CD4-positive, alpha-beta T cell (primary cell): Measurements from ENCODE around the gene CHRDL2. TPM values are rescaled to one million over a fixed set of nuclear protein-coding genes. Genes with fewer than 3 reads are reported as not detected.

Experiments used
- ATAC-seq: fragments of 200-7000 bp; cut with Tn5 transposase; one replicate; pipeline ENCODE4 v1.10.0; 2022; ENCODE audit warnings: mild to moderate bottlenecking; ENCODE audit not compliant: poor library complexity
- CTCF ChIA-PET: fragments of 350-600 bp; sonication (Branson Sonifier 250); formaldehyde crosslinking; loops from one replicate; lab custom pipeline; 2021; ENCODE audit warnings: antibody characterized with exemption, inconsistent platforms; lab: Charles Lee
- POLR2A ChIA-PET: fragments of 350-600 bp; sonication (Branson Sonifier 250); formaldehyde crosslinking; loops from one replicate; lab custom pipeline; 2021; ENCODE audit warnings: antibody characterized with exemption, inconsistent platforms; lab: Charles Lee
- DNase-seq, 14 experiments: peaks; one replicate each; pipeline ENCODE4 v3.0.0-alpha.2; 2013 to 2020; ENCODE audit warnings: mixed read lengths in 2 of 14
- H3K27ac ChIP-seq, 2 donors: one replicate each; pipeline versions ENCODE4 v1.5.1 to v1.7.0; 2013; ENCODE audit warnings: low read length in 2 of 2, low read depth in 1 of 2, mild to moderate bottlenecking in 1 of 2
- H3K27me3 ChIP-seq, 2 experiments: 1 replicate in 1 of 2; 2 replicates in 1 of 2; pipeline versions ENCODE4 v1.6.1 to v1.7.0; 2013; ENCODE audit warnings: low read length in 2 of 2, control low read depth in 1 of 2, mild to moderate bottlenecking in 1 of 2, moderate library complexity in 1 of 2; ENCODE audit not compliant: insufficient read depth in 2 of 2, control insufficient read depth in 1 of 2
- H3K36me3 ChIP-seq: one replicate; pipeline ENCODE4 v1.6.1; 2013; ENCODE audit warnings: low read length, control low read depth; ENCODE audit not compliant: insufficient read depth
- H3K4me1 ChIP-seq: one replicate; pipeline ENCODE4 v1.6.1; 2013; ENCODE audit warnings: low read length, control low read depth; ENCODE audit not compliant: insufficient read depth
- H3K4me3 ChIP-seq: one replicate; pipeline ENCODE4 v1.5.1; 2013; ENCODE audit warnings: mild to moderate bottlenecking, low read length, moderate library complexity
- H3K9me3 ChIP-seq, 2 experiments: 1 replicate in 1 of 2; 2 replicates in 1 of 2; pipeline versions ENCODE4 v1.6.1 to v1.7.0; 2013; ENCODE audit warnings: low read length in 2 of 2, mild to moderate bottlenecking in 2 of 2, control low read depth in 1 of 2, moderate library complexity in 1 of 2; ENCODE audit not compliant: control insufficient read depth in 1 of 2, insufficient read depth in 1 of 2
- H3K27ac Mint-ChIP-seq: one replicate; pipeline ENCODE4 v1.8.0; 2020; ENCODE audit warnings: mixed read lengths
- H3K27me3 Mint-ChIP-seq: one replicate; pipeline ENCODE4 v1.8.0; 2021; ENCODE audit warnings: mixed read lengths
- H3K36me3 Mint-ChIP-seq: one replicate; pipeline ENCODE4 v1.8.0; 2021; ENCODE audit warnings: low read depth, mixed read lengths
- H3K4me1 Mint-ChIP-seq: one replicate; pipeline ENCODE4 v1.8.0; 2021; ENCODE audit warnings: low read depth, mixed read lengths
- H3K4me3 Mint-ChIP-seq: one replicate; pipeline ENCODE4 v1.8.0; 2020; ENCODE audit warnings: mild to moderate bottlenecking, mixed read lengths
- H3K9me3 Mint-ChIP-seq: one replicate; pipeline ENCODE4 v1.8.0; 2020; ENCODE audit warnings: mixed read lengths
- intact Hi-C, 2 experiments: fragments of 100-400 bp; cut with DNase I in 1 of 2; cut with micrococcal nuclease in 1 of 2; formaldehyde crosslinking; loops; one replicate each; pipeline versions ENCODE4 v1.15.1 to v1.9.0; 2023 to 2025; cut with DNase I, micrococcal nuclease
- total RNA-seq, 174 experiments: library from RNA in 2 of 174; stranded (reverse) in 2 of 174; gene quantifications; one replicate each; pipeline ENCODE4 v1.2.3 and lab custom pipeline; 2021 to 2026
- TF ChIP-seq, protein P1 (sequence below): fragments of 200-600 bp; IDR thresholded peaks from one replicate; pipeline ENCODE4 v1.8.0; 2022; ENCODE audit warnings: antibody characterized with exemption, mild to moderate bottlenecking

Gene CHRDL2
- total RNA-seq, 2 experiments from 2014 or later = not detected

DNA sequence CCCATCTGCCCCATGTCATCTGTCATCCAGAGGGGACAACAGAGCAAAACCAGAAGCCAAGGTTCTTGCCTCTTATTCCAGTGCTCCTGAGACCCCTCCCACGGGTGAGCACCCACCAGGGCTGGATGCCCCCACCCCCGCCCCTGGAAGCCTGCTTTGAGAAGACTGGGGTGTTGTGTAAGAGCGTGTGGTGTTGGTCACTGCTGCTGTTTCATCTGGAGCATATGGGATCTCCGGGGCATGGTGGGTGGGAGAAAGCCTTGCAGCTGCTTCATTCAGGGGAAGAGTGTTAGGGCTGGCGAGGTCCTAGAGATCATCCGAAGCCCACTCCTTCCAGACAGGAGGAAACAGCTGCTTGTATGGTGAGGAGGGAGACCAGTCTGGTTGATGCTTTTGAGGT lies 54.1 kb downstream of the CHRDL2 start:
- no peaks in the 10 kb centered on the region for H3K9me3 ChIP-seq
- TF ChIP-seq, protein P1, sequence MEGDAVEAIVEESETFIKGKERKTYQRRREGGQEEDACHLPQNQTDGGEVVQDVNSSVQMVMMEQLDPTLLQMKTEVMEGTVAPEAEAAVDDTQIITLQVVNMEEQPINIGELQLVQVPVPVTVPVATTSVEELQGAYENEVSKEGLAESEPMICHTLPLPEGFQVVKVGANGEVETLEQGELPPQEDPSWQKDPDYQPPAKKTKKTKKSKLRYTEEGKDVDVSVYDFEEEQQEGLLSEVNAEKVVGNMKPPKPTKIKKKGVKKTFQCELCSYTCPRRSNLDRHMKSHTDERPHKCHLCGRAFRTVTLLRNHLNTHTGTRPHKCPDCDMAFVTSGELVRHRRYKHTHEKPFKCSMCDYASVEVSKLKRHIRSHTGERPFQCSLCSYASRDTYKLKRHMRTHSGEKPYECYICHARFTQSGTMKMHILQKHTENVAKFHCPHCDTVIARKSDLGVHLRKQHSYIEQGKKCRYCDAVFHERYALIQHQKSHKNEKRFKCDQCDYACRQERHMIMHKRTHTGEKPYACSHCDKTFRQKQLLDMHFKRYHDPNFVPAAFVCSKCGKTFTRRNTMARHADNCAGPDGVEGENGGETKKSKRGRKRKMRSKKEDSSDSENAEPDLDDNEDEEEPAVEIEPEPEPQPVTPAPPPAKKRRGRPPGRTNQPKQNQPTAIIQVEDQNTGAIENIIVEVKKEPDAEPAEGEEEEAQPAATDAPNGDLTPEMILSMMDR = no peak
- no peaks in the 10 kb centered on the region for H3K36me3 ChIP-seq
- intact Hi-C loops = no loop called here
- Mint-ChIP-seq H3K27me3 (peaks cover 13% of the 10 kb centered on the region), H3K4me3 (no peak overlapping the region), H3K9me3 (no peaks in the 10 kb centered on the region), H3K27ac (no peak overlapping the region), H3K4me1 (no peaks in the 10 kb centered on the region), H3K36me3 (no peaks in the 10 kb centered on the region)
- ChIA-PET CTCF (interaction anchor here (1.5 kb wide), 1 partner anchor 25 kb away, joined by 3 read pairs; no protein-coding TSS in a partner anchor), POLR2A (no interaction called here)
- no peaks in the 10 kb centered on the region for H3K4me1 ChIP-seq
- no peak for DNase-seq
- ATAC-seq = no peak
- H3K4me3 ChIP-seq = no peak overlapping the region
- H3K27ac ChIP-seq = no peak overlapping the region
- peaks cover 0 to 2% of the 10 kb centered on the region in 2 experiments for H3K27me3 ChIP-seq

DNA sequence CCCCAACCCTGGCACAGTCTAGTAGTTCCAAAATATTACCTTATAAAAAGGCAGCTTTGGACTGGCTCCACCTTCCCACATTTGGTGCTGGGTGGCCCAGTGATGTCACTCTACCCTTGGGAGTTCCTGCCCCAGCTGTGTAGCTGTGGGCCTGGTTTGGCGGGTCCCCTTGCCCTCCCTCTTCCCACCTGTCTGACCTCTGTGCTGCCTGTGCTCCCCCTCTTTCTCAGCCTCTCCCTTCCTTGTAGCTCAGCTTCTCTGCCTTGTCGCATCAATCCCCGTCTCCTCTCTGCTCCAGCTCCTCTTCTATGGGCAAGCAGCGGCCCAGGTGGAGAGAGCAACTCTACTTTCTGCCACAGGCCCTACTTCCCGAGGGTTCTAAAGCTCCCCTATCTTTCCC lies 54.6 kb downstream of the CHRDL2 start:
- POLR2A ChIA-PET = no interaction called here

DNA sequence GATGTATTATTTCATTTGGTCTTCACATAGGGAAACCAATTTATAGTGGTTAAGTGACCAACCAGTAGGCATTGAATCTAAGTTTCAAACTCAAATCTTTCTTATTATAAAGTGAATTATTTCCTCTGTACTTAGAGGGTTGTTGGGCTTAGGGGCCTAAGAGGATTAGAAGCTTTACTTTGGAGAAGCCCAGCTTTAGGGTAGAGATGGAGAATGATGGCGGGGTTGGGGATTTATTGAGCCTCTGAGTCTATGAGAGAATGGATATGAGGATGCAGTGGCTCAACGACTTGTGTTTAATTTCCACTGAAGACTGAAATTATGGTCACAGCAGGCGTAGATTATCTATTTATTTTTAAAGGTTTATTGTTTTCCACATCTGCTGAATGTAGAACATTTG lies 55.5 kb downstream of the CHRDL2 start:
- TF ChIP-seq, protein P1 = no peak
- H3K9me3 Mint-ChIP-seq = no peaks in the 10 kb centered on the region
- DNase-seq (no peak), ATAC-seq (no peak)
- ChIA-PET POLR2A (no interaction called here), CTCF (no interaction called here)
- Histone ChIP-seq H3K27me3 (no peaks in the 10 kb centered on the region), H3K36me3 (no peaks in the 10 kb centered on the region), H3K27ac (no peak overlapping the region), H3K4me3 (no peak overlapping the region), H3K9me3 (no peaks in the 10 kb centered on the region), H3K4me1 (no peaks in the 10 kb centered on the region)
- H3K36me3 Mint-ChIP-seq = no peaks in the 10 kb centered on the region
- no peak overlapping the region for H3K4me3 Mint-ChIP-seq
- intact Hi-C loops = no loop called here
- peaks cover 5% of the 10 kb centered on the region for H3K27me3 Mint-ChIP-seq
- no peaks in the 10 kb centered on the region for H3K4me1 Mint-ChIP-seq
- no peak overlapping the region for H3K27ac Mint-ChIP-seq

More for the DNA sequence above, 54.6 kb downstream of the CHRDL2 start:
- ATAC-seq (no peak), DNase-seq (no peak)
- Mint-ChIP-seq H3K36me3 (no peaks in the 10 kb centered on the region), H3K9me3 (no peaks in the 10 kb centered on the region), H3K4me1 (no peaks in the 10 kb centered on the region), H3K4me3 (no peak overlapping the region), H3K27me3 (peaks cover 11% of the 10 kb centered on the region), H3K27ac (no peak overlapping the region)
- Histone ChIP-seq H3K27me3 (no peaks in the 10 kb centered on the region), H3K36me3 (no peaks in the 10 kb centered on the region), H3K9me3 (no peaks in the 10 kb centered on the region), H3K4me1 (no peaks in the 10 kb centered on the region), H3K4me3 (no peak overlapping the region), H3K27ac (no peak overlapping the region)
- TF ChIP-seq, protein P1 = no peak
- intact Hi-C loops = no loop called here
- CTCF ChIA-PET = no interaction called here
